ENCODE data around the gene UBE4B. TPM values are rescaled to one million over a fixed set of nuclear protein-coding genes. Genes with fewer than 3 reads are reported as not detected.

The UBE4B gene
- total RNA-seq, 1 donor from 2014 or later = 39.1 TPM

GRCh38 chr1:10128101-10128765 lies 95.5 kb downstream of the UBE4B start:
- Histone ChIP-seq H3K4me3 (no peak overlapping the region), H3K36me3 (peaks cover 84% of the 10 kb centered on the region), H3K4me1 (no peaks in the 10 kb centered on the region), H3K27ac (no peak overlapping the region), H3K9me3 (no peaks in the 10 kb centered on the region), H3K27me3 (ENCODE audit: low read depth) (no peaks in the 10 kb centered on the region)
- intact Hi-C loops (cut with DNase I) = no loop called here
- no peak for TF ChIP-seq CTCF (IDR thresholded peaks at IDR 0.05)
- DNase-seq (no peak), ATAC-seq (no peak)

GRCh38 chr1:10132316-10132715 lies 99.6 kb downstream of the UBE4B start:
- Histone ChIP-seq H3K9me3 (no peaks in the 10 kb centered on the region), H3K4me1 (no peaks in the 10 kb centered on the region), H3K36me3 (peaks cover 98% of the 10 kb centered on the region), H3K4me3 (no peak overlapping the region), H3K27ac (no peak overlapping the region), H3K27me3 (ENCODE audit: low read depth) (no peaks in the 10 kb centered on the region)
- TF ChIP-seq CTCF (IDR thresholded peaks at IDR 0.05) = no peak
- intact Hi-C loops (cut with DNase I) = no loop called here
- DNase-seq = no peak
- ATAC-seq = no peak

GRCh38 chr1:10132852-10133251 lies 100.1 kb downstream of the UBE4B start:
- no peak overlapping the region for H3K4me3 ChIP-seq
- intact Hi-C loops (cut with DNase I) = no loop called here
- H3K27me3 ChIP-seq (ENCODE audit: low read depth) = no peaks in the 10 kb centered on the region
- no peak for ATAC-seq
- H3K36me3 ChIP-seq = peaks cover 98% of the 10 kb centered on the region
- no peaks in the 10 kb centered on the region for H3K4me1 ChIP-seq
- TF ChIP-seq CTCF (IDR thresholded peaks at IDR 0.05) = no peak
- H3K9me3 ChIP-seq = no peaks in the 10 kb centered on the region
- H3K27ac ChIP-seq = no peak overlapping the region
- no peak for DNase-seq

DNA sequence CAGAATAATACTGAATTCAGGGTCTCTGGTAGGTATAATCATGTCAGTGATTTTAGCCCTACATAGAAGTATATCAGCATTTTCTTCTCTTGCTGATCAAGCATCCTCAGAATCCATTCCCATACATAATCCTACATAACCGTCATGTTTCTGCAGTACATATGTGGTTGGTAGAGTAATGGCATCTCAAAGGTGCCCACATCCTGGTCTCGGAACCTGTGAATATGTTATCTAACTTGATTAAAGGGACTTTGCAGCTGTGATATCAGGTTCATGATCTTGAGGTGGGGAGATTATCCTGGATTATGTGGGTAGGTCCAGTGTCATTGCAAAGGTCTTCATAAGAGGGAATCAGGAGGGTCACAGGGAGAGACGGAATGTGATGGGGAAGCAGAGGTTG lies 108.2 kb downstream of the UBE4B start:
- DNase-seq (no peak), ATAC-seq (no peak)
- Histone ChIP-seq H3K27me3 (ENCODE audit: low read depth) (no peaks in the 10 kb centered on the region), H3K4me3 (no peak overlapping the region), H3K27ac (no peak overlapping the region), H3K36me3 (peaks cover 88% of the 10 kb centered on the region), H3K9me3 (no peaks in the 10 kb centered on the region), H3K4me1 (no peaks in the 10 kb centered on the region)
- no peak for TF ChIP-seq CTCF (IDR thresholded peaks at IDR 0.05)
- intact Hi-C loops (cut with DNase I) = no loop called here

GRCh38 chr1:10143961-10144485 lies 111.3 kb downstream of the UBE4B start:
- intact Hi-C loops (cut with DNase I) = no loop called here
- DNase-seq (no peak), ATAC-seq (no peak)
- Histone ChIP-seq H3K36me3 (peaks cover 75% of the 10 kb centered on the region), H3K4me3 (no peak overlapping the region), H3K9me3 (no peaks in the 10 kb centered on the region), H3K27me3 (ENCODE audit: low read depth) (no peaks in the 10 kb centered on the region), H3K4me1 (no peaks in the 10 kb centered on the region), H3K27ac (no peak overlapping the region)
- no peak for TF ChIP-seq CTCF (IDR thresholded peaks at IDR 0.05)
